Neural crest cell (in vitro differentiated cells): ENCODE measurements around the gene RIOK3. TPM values are rescaled to one million over a fixed set of nuclear protein-coding genes. Genes with fewer than 3 reads are reported as not detected.
"Not testable (repeated sequence)": the region's sequence is repeated elsewhere in the genome, so short reads cannot be mapped to it uniquely, and the experiment has no call there.

ENCODE experiments used
- DNase-seq: peaks from one replicate; pipeline ENCODE4 v3.0.0; 2021; ENCODE audit warnings: low read depth, mixed read lengths, low spot score
- H3K27ac Mint-ChIP-seq: one replicate; pipeline ENCODE4 v1.8.0; 2021; ENCODE audit warnings: mild to moderate bottlenecking, mixed read lengths; ENCODE audit not compliant: unreplicated experiment
- H3K27me3 Mint-ChIP-seq: 2 replicates; pipeline ENCODE4 v1.8.0; 2021; ENCODE audit warnings: low read depth, mild to moderate bottlenecking, mixed read lengths
- H3K36me3 Mint-ChIP-seq: 2 replicates; pipeline ENCODE4 v1.8.0; 2021; ENCODE audit warnings: low read depth, mild to moderate bottlenecking, mixed read lengths
- H3K4me1 Mint-ChIP-seq: 2 replicates; pipeline ENCODE4 v1.8.0; 2021; ENCODE audit warnings: mixed read lengths
- H3K4me3 Mint-ChIP-seq: one replicate; pipeline ENCODE4 v1.8.0; 2021; ENCODE audit warnings: mild to moderate bottlenecking, mixed read lengths
- H3K9me3 Mint-ChIP-seq: 2 replicates; pipeline ENCODE4 v1.8.0; 2021; ENCODE audit warnings: mixed read lengths
- CTCF ChIP-seq: fragments of 200-600 bp; sonication (generic); conservative IDR thresholded peaks from 2 replicates; pipeline ENCODE4 v1.5.0; 2021; ENCODE audit warnings: antibody characterized with exemption, mild to moderate bottlenecking
- total RNA-seq: library from RNA; stranded (reverse); gene quantifications from 2 replicates; pipeline ENCODE4 v1.2.1, GENCODE V29; 2021

RIOK3 gene
- total RNA-seq, 1 donor from 2014 or later: 39.4 TPM

- no peak for DNase-seq
- H3K36me3 Mint-ChIP-seq: peaks cover 7% of the 10 kb centered on the region
- peaks cover 5% of the 10 kb centered on the region for H3K27me3 Mint-ChIP-seq
- H3K4me3 Mint-ChIP-seq: peak overlapping the region; percentile 92
- no peak overlapping the region for H3K27ac Mint-ChIP-seq
- TF ChIP-seq CTCF: no peak
- H3K4me1 Mint-ChIP-seq: peaks cover 33% of the 10 kb centered on the region
- no peaks in the 10 kb centered on the region for H3K9me3 Mint-ChIP-seq
Measured at GRCh38 chr18:23503963-23504344, 50.9 kb downstream of the RIOK3 start.

- TF ChIP-seq CTCF: no peak
- H3K27ac Mint-ChIP-seq: no peak overlapping the region
- H3K4me3 Mint-ChIP-seq: peak overlapping the region; percentile 92
- peaks cover 5% of the 10 kb centered on the region for H3K27me3 Mint-ChIP-seq
- no peaks in the 10 kb centered on the region for H3K9me3 Mint-ChIP-seq
- no peak for DNase-seq
- H3K36me3 Mint-ChIP-seq: peaks cover 7% of the 10 kb centered on the region
- peaks cover 33% of the 10 kb centered on the region for H3K4me1 Mint-ChIP-seq
Measured at GRCh38 chr18:23504720-23505119, 51.6 kb downstream of the RIOK3 start.

- H3K9me3 Mint-ChIP-seq: no peaks in the 10 kb centered on the region
- H3K36me3 Mint-ChIP-seq: peaks cover 19% of the 10 kb centered on the region
- H3K27me3 Mint-ChIP-seq: peaks cover 5% of the 10 kb centered on the region
- no peak overlapping the region for H3K27ac Mint-ChIP-seq
- peaks cover 27% of the 10 kb centered on the region for H3K4me1 Mint-ChIP-seq
- DNase-seq: no peak
- no peak for TF ChIP-seq CTCF
- no peak overlapping the region for H3K4me3 Mint-ChIP-seq
Measured at GRCh38 chr18:23506393-23506792, 53.3 kb downstream of the RIOK3 start.

DNA sequence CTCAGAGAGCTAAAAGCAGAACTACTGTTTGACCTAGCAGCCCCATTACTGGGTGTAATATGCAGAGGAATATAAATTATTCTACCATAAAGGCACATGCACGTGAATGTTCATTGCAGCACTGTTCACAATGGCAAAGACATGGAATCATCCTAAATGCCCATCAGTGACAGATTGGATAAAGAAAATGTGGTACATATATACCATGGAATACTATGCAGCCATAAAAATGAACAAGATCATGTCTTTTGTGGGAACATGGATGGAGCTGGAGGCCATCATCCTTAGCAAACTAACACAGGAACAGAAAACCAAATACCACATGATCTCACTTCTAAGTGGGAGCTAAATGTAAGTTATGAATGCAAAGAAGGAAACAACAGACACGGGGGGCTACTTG, 57.8 kb downstream of the RIOK3 start:
- not testable (repeated sequence) for H3K4me3 Mint-ChIP-seq, H3K9me3 Mint-ChIP-seq, H3K27ac Mint-ChIP-seq, H3K27me3 Mint-ChIP-seq, H3K4me1 Mint-ChIP-seq, DNase-seq
- peaks cover 23% of the 10 kb centered on the region for H3K36me3 Mint-ChIP-seq

DNA sequence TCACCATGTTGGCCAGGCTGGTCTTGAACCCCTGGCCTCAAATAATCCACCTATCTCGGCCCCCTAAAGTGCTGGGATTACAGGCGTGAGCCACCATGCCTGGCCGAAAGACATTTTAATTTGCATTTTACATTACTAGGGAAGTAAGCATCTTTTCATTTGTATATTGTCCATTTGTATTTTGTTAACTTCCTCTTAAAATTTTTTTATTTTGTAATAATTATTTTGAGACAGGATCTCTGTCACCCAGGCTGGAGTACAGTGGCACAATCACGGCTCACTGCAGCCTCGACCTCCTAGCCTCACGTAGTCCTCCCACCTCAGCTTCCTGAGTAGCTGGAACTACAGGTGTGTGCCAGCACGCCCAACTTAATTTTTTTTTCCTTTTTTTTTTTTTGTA, 59.1 kb downstream of the RIOK3 start:
- H3K27me3 Mint-ChIP-seq, H3K4me1 Mint-ChIP-seq, H3K9me3 Mint-ChIP-seq, H3K27ac Mint-ChIP-seq, DNase-seq, H3K4me3 Mint-ChIP-seq: not testable (repeated sequence)
- H3K36me3 Mint-ChIP-seq: peaks cover 23% of the 10 kb centered on the region

DNA sequence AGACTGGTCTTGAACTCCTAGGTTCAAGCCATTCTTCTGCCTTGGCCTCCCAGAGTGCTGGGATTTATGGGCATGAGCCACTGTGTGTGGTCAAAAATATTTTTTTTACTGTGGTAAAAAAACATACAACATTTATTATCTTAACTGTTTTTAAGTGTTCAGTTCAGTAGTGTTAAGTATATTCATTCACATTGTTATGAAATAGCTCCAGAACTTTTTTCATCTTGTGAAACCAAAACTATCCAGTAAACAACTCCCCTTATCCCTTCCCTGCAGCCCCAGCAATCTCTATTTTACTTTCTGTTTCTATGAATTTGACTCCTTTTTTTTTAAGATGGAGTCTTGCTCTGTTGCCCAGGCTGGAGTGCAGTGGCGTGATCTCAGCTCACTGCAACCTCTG, 59.6 kb downstream of the RIOK3 start:
- H3K4me1 Mint-ChIP-seq: peaks cover 5% of the 10 kb centered on the region
- no peaks in the 10 kb centered on the region for H3K9me3 Mint-ChIP-seq
- H3K4me3 Mint-ChIP-seq: no peak overlapping the region
- DNase-seq: no peak
- peaks cover 21% of the 10 kb centered on the region for H3K36me3 Mint-ChIP-seq
- no peak for TF ChIP-seq CTCF
- no peaks in the 10 kb centered on the region for H3K27me3 Mint-ChIP-seq
- no peak overlapping the region for H3K27ac Mint-ChIP-seq
